SK-N-SH treated with all-trans-retinoic acid at 6 μM for 48 hours (cell line): ENCODE data around the gene CRY1.
"Not testable (repeated sequence)": the region's sequence is repeated elsewhere in the genome, so short reads cannot be mapped to it uniquely, and the experiment has no call there.

Experiments used
- ATAC-seq: fragments of 200-7000 bp; cut with Tn5 transposase; 3 replicates; pipeline ENCODE4 v1.9.1; 2020; ENCODE audit warnings: mild to moderate bottlenecking, moderate library complexity
- ARNTL ChIP-seq: fragments of 450-650 bp; formaldehyde crosslinking; IDR thresholded peaks from 2 replicates; pipeline ENCODE4 v1.5.0; 2020; ENCODE audit warnings: low read depth, mild to moderate bottlenecking, moderate library complexity, borderline replicate concordance
- BACH2 ChIP-seq: fragments of 250-450 bp; sonication (Bioruptor Pico); IDR thresholded peaks from 2 replicates; pipeline ENCODE4 v1.9.0; 2021; ENCODE audit warnings: mild to moderate bottlenecking, borderline replicate concordance
- CSDC2 ChIP-seq: fragments of 250-450 bp; sonication (Bioruptor Pico); IDR thresholded peaks from 2 replicates; pipeline ENCODE4 v1.5.0; 2020; ENCODE audit warnings: mild to moderate bottlenecking, moderate library complexity
- CSRNP3 ChIP-seq: fragments of 250-450 bp; sonication (Bioruptor Pico); IDR thresholded peaks from 2 replicates; pipeline ENCODE4 v1.5.1; 2021; ENCODE audit warnings: mild to moderate bottlenecking, moderate library complexity
- ESRRG ChIP-seq: fragments of 250-450 bp; sonication (Bioruptor Pico); IDR thresholded peaks from 2 replicates; pipeline ENCODE4 v1.6.1; 2021; ENCODE audit warnings: mild to moderate bottlenecking
- GLIS3 ChIP-seq: fragments of 250-450 bp; sonication (Bioruptor Pico); IDR thresholded peaks from 2 replicates; pipeline ENCODE4 v1.5.0; 2020; ENCODE audit warnings: mild to moderate bottlenecking, moderate library complexity
- ISL1 ChIP-seq: fragments of 250-450 bp; sonication (Bioruptor Pico); IDR thresholded peaks from 2 replicates; pipeline ENCODE4 v2.1.2; 2022; ENCODE audit warnings: mild to moderate bottlenecking, moderate library complexity
- OSR1 ChIP-seq: fragments of 250-450 bp; sonication (Bioruptor Pico); IDR thresholded peaks from 2 replicates; pipeline ENCODE4 v1.8.0; 2022; ENCODE audit warnings: moderate library complexity, mild to moderate bottlenecking, inconsistent platforms
- PATZ1 ChIP-seq: fragments of 250-450 bp; sonication (Bioruptor Pico); IDR thresholded peaks from 2 replicates; pipeline ENCODE4 v1.8.0; 2020; ENCODE audit warnings: mild to moderate bottlenecking, moderate library complexity, borderline replicate concordance
- POU6F1 ChIP-seq: fragments of 250-450 bp; sonication (Bioruptor Pico); IDR thresholded peaks from 2 replicates; pipeline ENCODE4 v1.8.0; 2021; ENCODE audit warnings: low read depth, mild to moderate bottlenecking, moderate library complexity, borderline replicate concordance
- PPARA ChIP-seq: fragments of 250-450 bp; sonication (Bioruptor Pico); IDR thresholded peaks from 2 replicates; pipeline ENCODE4 v1.5.0; 2020; ENCODE audit warnings: mild to moderate bottlenecking, borderline replicate concordance
- RARB ChIP-seq: fragments of 250-450 bp; sonication (Bioruptor Pico); IDR thresholded peaks from 2 replicates; pipeline ENCODE4 v1.8.0; 2021; ENCODE audit warnings: mild to moderate bottlenecking, moderate library complexity
- SNAI2 ChIP-seq: fragments of 250-450 bp; sonication (Bioruptor Pico); IDR thresholded peaks from 2 replicates; pipeline ENCODE4 v1.5.0; 2020; ENCODE audit warnings: mild to moderate bottlenecking, moderate library complexity
- TOX ChIP-seq: fragments of 250-450 bp; sonication (Bioruptor Pico); IDR thresholded peaks from 2 replicates; pipeline ENCODE4 v1.8.0; 2021; ENCODE audit warnings: mild to moderate bottlenecking, moderate library complexity, borderline replicate concordance
- TSHZ2 ChIP-seq: fragments of 250-450 bp; sonication (Bioruptor Pico); IDR thresholded peaks from 2 replicates; pipeline ENCODE4 v1.5.0; 2020; ENCODE audit warnings: mild to moderate bottlenecking, moderate library complexity
- ZFP3 ChIP-seq: fragments of 250-450 bp; sonication (Bioruptor Pico); IDR thresholded peaks from 2 replicates; pipeline ENCODE4 v1.5.0; 2020; ENCODE audit warnings: mild to moderate bottlenecking, moderate library complexity
- ZFP30 ChIP-seq: fragments of 450-650 bp; formaldehyde crosslinking; IDR thresholded peaks from 2 replicates; pipeline ENCODE4 v1.5.0; 2022; ENCODE audit warnings: mild to moderate bottlenecking, moderate library complexity
- ZNF565 ChIP-seq: fragments of 450-650 bp; formaldehyde crosslinking; conservative IDR thresholded peaks from 2 replicates; pipeline ENCODE4 v1.5.0; 2020; ENCODE audit warnings: low read depth, mild to moderate bottlenecking, moderate library complexity
- ZNF70 ChIP-seq: fragments of 450-650 bp; formaldehyde crosslinking; IDR thresholded peaks from 2 replicates; pipeline ENCODE4 v1.5.0; 2020; ENCODE audit warnings: mild to moderate bottlenecking, moderate library complexity
- ZNF8 ChIP-seq: fragments of 450-650 bp; formaldehyde crosslinking; IDR thresholded peaks from 2 replicates; pipeline ENCODE4 v1.5.0; 2020; ENCODE audit warnings: mild to moderate bottlenecking, moderate library complexity
- TF ChIP-seq, protein P1 (sequence below): fragments of 250-450 bp; sonication (Bioruptor Pico); IDR thresholded peaks from 2 replicates; pipeline ENCODE4 v1.5.1; 2020; ENCODE audit warnings: low read depth, mild to moderate bottlenecking, moderate library complexity

The CRY1 gene

GRCh38 chr12:107109726-107110719 lies 16.7 kb upstream of the CRY1 start:
- no peak for TF ChIP-seq TOX
- TF ChIP-seq ARNTL (CRISPR knock-in tag) = no peak
- TF ChIP-seq TSHZ2 (CRISPR knock-in tag) = no peak
- TF ChIP-seq OSR1 (CRISPR knock-in tag) = no peak
- no peak for TF ChIP-seq BACH2 (CRISPR knock-in tag)
- TF ChIP-seq PPARA = no peak
- TF ChIP-seq SNAI2 = no peak
- TF ChIP-seq PATZ1 (CRISPR knock-in tag) = no peak
- no peak for TF ChIP-seq POU6F1 (CRISPR knock-in tag)
- no peak for TF ChIP-seq ZNF8 (CRISPR knock-in tag)
- TF ChIP-seq, protein P1, sequence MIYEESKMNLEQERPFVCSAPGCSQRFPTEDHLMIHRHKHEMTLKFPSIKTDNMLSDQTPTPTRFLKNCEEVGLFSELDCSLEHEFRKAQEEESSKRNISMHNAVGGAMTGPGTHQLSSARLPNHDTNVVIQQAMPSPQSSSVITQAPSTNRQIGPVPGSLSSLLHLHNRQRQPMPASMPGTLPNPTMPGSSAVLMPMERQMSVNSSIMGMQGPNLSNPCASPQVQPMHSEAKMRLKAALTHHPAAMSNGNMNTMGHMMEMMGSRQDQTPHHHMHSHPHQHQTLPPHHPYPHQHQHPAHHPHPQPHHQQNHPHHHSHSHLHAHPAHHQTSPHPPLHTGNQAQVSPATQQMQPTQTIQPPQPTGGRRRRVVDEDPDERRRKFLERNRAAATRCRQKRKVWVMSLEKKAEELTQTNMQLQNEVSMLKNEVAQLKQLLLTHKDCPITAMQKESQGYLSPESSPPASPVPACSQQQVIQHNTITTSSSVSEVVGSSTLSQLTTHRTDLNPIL (CRISPR knock-in tag) = no peak
- no peak for TF ChIP-seq GLIS3
- no peak for TF ChIP-seq CSDC2 (CRISPR knock-in tag)
- TF ChIP-seq ZFP30 (CRISPR knock-in tag) = no peak
- no peak for TF ChIP-seq ZFP3 (CRISPR knock-in tag)
- ATAC-seq = no peak

DNA sequence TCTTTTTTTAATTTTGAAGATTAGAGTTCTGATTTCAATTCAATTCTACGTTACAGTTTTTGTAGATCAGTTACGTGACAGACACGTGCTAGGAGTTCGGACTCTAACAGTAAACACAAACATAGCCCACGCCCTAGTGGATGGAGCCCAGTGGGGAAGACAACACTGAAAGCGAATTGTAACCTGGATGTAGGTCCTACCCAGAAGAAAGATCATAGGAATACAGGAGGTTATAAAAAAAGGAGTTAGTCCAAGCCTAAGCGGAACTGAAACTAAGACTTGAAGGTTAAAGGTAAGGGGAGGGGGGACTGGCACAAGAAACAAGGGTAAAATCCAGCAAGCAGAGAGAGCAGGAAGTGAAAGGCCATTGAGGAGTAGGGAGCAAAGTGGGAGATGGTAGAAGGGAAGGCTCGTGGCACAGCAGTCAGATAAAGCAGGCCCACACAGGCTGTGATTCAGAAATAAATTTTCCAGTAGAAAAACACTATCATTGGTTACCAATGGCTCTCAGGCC lies 15.7 kb upstream of the CRY1 start:
- no peak for ATAC-seq
- TF ChIP-seq ZFP30 (CRISPR knock-in tag) (no peak), ZNF565 (no peak), ZNF70 (CRISPR knock-in tag) (no peak), ISL1 (CRISPR knock-in tag) (no peak), SNAI2 (no peak), BACH2 (CRISPR knock-in tag) (no peak), ZFP3 (CRISPR knock-in tag) (no peak), TSHZ2 (CRISPR knock-in tag) (no peak), RARB (no peak), PPARA (no peak), ZNF8 (CRISPR knock-in tag) (no peak), ESRRG (CRISPR knock-in tag) (no peak), CSRNP3 (CRISPR knock-in tag) (no peak)
- TF ChIP-seq, protein P1 (CRISPR knock-in tag) = no peak

- ATAC-seq = not testable (repeated sequence)
Observed at GRCh38 chr12:107108366-107108765, 15.0 kb upstream of the CRY1 start.
